ENCODE data around the gene BRINP1.
A peak's percentile ranks its signal among the peaks of the same experiment; 100 is the strongest.

BRINP1 gene

GRCh38 chr9:119282476-119283077 lies 86.7 kb downstream of the BRINP1 start:
- DNase-seq (ENCODE audit: low spot score), result no peak

DNA sequence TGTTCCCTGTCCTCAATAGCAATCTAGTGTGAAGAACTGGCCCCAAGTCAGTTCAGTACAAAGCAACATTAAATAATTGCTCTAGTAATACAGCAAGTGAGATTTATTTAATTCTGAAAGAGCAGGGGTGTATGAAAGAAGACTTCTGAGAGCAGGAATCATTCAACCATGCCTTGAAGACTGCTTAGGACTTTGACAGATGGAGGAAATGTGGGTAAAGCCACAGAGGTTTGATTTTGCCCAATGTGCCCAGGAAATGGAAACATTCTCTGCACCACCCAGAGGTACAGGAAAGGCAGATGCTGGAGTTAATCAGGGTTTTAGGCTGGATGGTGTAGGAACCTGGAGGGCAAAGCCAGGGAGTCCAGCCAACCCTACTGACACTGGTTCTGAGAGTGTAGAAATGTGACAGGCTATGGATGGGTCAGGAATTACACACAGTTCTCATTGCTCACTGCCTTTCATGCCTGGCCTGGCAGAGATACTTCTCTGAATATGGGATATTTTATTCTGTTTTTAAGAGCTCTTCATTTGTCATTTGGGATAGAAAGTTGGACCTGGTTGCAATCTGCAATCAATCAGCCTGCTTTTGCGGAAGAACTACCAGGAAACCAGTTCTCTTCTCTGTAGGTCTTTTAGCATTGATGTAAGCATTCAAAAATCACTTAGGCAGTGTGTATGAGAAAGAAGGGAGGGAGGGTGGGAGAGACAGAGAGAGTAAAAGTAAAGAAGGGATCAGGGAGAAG lies 88.3 kb downstream of the BRINP1 start:
- no peak for DNase-seq (ENCODE audit: low spot score)

DNA sequence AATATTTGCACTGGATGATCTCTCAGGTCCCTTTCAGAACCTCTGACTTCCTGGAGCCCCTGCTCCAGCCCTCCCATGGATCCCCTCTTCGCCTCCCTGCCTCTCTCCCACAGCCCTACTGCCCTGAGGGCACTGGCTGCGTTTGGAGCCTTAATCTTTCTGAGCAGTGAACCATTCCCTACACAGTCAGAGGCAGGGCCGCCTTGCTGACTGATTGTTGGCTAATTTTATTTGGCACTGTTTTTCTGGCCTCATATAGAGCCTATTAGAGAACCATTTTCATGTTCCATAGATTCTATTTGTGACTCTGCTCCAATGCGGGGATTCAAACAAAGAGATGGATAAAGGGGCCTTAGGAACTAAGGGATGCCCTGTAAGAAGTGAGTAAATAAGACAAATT lies 91.1 kb downstream of the BRINP1 start:
- no peak for DNase-seq (ENCODE audit: low spot score)

DNA sequence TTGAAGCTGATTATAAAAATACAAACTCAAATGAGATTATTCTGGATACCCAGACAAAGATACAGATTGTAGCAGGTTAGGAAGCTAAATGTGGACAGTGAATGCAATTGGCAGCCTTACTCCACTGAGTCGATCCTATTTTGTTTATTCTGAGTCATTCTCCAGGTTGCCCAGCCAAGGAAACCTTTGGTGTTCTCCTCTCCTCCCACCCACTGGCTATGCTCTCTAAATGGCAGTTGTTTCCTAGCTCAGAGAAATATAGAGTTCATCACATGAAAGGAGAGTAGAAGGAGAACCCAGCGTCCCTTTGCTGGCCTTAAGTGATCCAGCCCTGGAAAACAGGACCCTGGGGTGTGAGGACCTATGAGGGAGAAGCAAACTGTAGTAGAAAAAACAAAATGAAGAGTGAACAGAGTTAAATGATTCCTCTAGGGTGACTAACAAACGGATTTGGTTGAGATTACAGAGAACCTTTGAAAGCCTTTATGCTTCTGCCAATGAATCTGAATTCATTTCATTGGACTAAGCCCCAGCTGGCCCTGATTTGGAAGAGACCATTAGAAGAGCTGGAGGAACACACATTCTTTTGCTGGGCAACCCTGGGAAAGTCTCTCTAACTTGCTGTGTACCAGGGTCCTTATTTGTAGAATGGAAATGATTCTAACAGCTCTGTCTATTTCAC lies 95.1 kb downstream of the BRINP1 start:
- DNase-seq (ENCODE audit: low spot score), result no peak

GRCh38 chr9:119273325-119273904 lies 95.8 kb downstream of the BRINP1 start:
- DNase-seq (ENCODE audit: low spot score), result peak; percentile 50

DNA sequence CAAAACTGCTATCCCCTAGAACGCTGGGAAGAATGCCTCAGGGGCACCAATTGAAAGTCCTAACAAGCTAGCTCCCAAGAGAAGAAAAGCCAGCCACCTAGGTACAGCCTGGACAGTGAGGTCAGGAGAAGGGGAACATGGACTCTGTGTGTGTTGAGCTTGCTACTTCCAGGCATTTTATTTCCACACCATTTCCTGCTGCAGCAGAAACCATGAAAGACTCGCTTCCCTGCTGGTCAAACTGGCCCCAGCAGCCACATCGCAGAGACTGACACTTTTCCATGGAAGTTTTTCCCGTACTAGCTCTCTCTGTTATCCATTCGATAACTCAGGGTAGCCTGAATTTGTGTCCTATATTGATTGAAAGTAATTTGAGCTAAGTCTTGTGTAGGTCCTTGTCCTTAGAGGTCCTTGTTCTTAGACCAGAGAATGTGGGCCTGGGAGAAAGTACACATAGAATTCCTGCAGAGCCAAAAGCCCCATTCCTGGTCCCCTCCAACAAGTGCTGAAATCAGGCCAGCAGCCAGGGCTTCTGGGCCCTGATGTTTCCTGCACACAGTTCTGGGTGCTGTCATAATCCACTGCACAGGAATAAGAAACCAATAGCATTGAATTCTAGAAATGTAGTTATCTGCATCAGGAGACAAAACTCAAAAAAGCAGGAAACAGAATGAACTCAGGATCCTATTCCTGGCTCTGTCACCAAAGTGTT lies 96.6 kb downstream of the BRINP1 start:
- DNase-seq (ENCODE audit: low spot score), result no peak

DNA sequence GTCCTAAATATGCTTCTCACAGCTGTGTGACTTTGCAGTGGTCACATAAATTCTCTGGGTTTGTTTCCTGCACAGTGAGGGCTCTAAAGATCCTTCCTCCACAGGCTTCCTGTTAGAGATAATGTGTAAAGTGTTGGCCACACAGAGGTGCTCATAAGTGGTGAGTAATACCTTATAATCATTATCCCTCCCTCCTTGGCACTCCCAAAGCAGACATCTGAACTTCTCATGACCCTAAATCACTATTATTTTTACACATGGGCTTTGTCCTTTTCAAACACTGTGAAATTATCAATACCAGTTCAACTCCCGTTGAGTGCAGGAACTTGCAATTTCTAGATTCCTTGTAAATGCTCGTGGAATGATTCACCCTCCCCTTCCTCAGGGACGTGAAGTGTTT lies 100.2 kb downstream of the BRINP1 start:
- no peak for DNase-seq (ENCODE audit: low spot score)

- no peak for DNase-seq (ENCODE audit: low spot score)
Observed at GRCh38 chr9:119264165-119264564, 105.1 kb downstream of the BRINP1 start.

- DNase-seq (ENCODE audit: low spot score), result no peak
Observed at GRCh38 chr9:119257592-119257991, 111.6 kb downstream of the BRINP1 start.

GRCh38 chr9:119255116-119255515 lies 114.1 kb downstream of the BRINP1 start:
- no peak for DNase-seq (ENCODE audit: low spot score)

GRCh38 chr9:119252671-119253299 lies 116.5 kb downstream of the BRINP1 start:
- DNase-seq (ENCODE audit: low spot score), result no peak

- no peak for DNase-seq (ENCODE audit: low spot score)
Observed at GRCh38 chr9:119251936-119252335, 117.3 kb downstream of the BRINP1 start.

DNA sequence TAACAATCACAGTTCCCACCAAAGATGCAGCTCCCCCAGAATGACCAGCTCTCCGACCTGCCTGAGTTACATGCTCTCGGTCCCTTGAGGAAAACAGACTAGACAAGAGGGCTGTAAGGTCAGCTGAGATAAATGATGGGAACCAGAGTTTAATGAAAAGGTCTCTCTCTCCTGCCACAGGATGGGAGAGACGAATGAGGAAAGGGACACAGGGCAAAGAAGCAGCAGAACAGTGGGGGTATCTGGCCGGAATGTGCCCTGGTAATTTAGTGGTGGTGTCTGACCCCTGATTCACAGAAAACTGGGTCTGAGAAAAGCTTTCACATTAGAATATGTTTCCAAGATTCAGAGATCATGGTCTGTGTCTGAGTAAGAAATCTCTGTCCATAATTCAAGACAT lies 118.5 kb downstream of the BRINP1 start:
- no peak for DNase-seq (ENCODE audit: low spot score)

DNA sequence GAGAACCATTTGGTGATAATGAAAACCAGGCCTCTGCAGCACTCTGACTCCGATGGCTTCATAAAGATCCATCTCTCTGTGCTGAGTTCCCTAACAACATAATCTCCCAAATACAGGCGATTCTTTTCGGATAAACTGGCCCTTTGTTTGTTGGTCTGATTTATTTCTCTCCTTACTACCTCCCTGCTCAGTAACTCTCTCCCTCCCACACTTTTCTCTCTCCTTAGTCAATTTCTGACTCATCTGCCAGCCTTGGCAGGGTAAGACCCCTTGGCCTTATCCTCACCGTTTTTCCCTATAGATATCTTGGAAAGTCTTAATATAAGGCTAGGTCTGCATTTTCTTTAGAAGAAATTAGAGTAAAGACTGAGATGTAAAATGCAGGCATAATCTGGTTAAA lies 128.7 kb downstream of the BRINP1 start:
- DNase-seq (ENCODE audit: low spot score), result no peak

DNA sequence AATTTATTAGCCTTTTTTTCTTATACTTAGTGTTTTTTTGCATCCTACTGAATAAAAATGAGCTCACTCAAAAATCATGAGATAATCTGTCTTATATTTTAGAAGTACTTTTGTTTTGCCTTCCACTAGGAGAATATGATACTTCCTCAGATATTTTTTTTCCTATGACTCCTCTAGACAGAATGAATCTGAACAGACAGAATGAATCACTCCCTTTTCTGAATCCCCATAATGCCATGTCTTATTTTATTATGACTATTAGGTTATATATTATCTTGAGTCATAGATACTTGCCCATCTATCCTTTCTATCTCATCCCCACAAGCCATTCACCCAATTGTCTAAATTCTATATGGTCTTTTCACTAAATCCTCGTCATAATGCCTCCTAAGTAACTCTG lies 134.6 kb downstream of the BRINP1 start:
- DNase-seq (ENCODE audit: low spot score), result no peak

DNA sequence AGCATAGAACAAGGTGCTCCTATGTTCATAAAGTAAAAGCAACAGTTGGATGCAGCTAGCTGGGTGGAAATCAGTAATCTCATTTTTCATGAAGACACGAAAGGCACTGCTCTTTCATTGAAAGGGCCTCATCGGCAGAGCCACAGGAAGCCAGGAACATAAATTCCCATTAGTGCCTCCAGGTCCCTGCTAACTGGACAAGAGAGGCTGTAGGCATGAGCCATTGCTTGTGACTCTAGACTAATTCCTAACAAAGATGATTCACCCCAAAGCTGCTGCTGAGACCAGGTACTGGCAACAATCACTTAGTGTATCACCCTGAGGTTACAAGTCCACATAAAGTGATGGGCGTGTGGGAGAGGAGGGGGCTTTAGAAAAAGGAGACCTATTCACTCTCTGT lies 141.8 kb downstream of the BRINP1 start:
- no peak for DNase-seq (ENCODE audit: low spot score)

DNA sequence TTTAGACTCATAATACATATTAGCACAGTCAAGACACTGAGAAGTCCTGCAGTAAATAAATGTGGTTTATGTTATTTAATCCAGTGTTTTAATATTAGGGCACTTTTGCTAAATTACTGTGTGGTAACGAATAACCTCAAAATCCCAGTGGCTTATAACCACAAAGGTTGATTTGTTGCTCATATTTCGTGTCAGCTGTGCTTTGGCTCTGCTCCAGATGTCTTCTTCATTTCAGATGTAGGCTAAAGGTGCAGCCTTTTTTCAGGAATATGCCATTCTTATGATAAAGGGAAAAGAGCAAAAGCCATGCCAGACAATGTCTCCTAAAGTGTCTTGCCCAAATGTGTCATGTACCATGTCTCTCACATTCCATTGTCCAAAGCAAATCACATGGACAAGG lies 144.8 kb downstream of the BRINP1 start:
- DNase-seq (ENCODE audit: low spot score), result no peak

DNA sequence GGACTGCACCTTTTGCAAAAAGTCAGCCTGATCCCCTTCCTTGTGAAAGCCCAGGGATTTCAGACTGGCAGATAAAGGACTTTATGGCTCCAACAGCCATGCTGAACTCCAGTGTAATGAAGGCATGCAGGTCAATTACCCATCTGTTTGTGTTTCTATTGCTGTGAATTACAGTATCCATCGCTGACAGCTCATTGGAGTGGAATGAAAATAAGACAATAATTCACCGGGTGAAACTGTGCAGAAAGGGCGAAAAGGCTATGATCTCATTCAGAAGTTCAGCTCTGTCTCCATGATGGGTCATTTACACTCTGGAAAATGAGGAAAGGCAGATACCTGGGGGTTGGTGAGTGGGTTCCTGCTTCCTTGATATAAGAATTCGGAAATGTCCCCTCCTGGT lies 148.0 kb downstream of the BRINP1 start:
- no peak for DNase-seq (ENCODE audit: low spot score)

DNA sequence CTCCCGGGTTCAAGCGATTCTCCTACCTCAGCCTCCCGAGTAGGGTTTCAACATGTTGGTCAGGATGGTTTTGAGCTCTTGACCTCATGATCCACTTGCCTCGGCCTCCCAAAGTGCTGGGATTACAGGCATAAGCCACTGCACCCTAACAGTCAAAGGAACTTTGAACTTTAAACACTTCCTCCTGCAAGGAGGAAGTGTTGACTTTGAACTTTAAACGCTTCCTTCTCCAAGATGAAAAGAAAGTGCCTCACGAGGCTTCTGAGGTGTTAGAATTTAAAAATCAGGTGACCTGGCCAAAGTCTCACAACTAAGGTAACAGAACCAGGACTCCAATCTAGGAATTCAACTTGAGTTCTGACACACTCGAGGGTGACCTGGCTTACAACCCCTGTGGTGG lies 150.9 kb downstream of the BRINP1 start:
- DNase-seq (ENCODE audit: low spot score), result no peak

DNA sequence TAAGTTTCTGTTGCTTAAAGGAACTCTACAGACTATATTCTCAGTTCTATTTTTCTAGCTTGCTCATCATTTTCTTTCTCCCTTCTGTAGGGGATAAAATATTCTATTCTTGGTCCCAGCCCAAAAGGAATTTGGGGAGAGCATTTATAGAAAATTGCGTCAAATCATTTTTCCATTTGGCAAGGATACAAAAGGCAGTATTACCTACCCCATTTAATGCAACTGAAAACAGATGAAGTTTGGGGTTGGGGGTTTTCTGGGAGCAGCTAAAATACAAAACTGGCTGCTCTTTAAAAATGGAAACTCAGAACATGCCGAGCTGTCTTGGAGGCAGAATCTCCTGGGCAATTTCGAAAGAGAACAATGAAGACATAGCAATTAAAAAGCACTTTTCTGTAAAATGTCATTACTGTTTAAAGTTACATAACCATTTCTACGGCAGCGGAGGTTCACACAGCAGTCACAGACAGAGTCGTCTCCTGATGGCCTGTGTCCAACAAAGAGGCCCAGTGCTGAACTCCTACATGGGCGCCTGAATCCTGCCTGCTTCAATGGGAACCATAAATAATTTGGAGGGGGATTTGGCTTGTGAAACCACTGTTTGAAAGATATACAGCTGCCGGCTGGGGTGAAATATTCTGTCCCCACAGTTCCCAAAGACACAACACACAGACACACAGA lies 152.4 kb downstream of the BRINP1 start:
- DNase-seq (ENCODE audit: low spot score), result peak; percentile 60

GRCh38 chr9:119215651-119216050 lies 153.6 kb downstream of the BRINP1 start:
- no peak for DNase-seq (ENCODE audit: low spot score)
